Activated CD8-positive, alpha-beta memory T cell treated with anti-CD3 and anti-CD28 coated beads, Interleukin-2, amount 50 U/mL, for 24 hours (primary cell): ENCODE data around the gene TENM4.
"Not testable (repeated sequence)": the region's sequence is repeated elsewhere in the genome, so short reads cannot be mapped to it uniquely, and the experiment has no call there.

Experiments used
- DNase-seq: peaks from one replicate; pipeline ENCODE4 v3.0.0-alpha.2; 2020; ENCODE audit errors: extremely low read depth

TENM4 gene

DNA sequence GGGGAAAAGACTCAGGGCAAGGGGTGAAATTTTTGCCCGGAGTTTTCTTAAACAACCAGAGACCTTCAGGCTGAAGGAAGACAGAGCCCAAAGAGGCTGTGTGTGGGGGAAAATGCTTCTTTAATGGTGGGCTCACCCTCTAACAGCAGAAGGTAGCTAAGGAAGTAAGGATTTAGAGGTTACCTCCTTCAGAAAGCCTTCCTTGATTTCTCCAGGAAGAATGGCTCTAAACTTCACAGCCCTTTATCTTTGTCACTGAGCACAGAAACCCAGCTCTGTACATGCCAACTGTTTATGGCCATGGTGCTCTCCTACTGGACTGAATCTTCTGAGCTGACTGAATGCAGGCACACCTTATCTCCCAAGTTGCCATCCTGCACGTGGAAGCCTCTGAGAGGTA, 196.0 kb downstream of the TENM4 start:
- DNase-seq: no peak

DNA sequence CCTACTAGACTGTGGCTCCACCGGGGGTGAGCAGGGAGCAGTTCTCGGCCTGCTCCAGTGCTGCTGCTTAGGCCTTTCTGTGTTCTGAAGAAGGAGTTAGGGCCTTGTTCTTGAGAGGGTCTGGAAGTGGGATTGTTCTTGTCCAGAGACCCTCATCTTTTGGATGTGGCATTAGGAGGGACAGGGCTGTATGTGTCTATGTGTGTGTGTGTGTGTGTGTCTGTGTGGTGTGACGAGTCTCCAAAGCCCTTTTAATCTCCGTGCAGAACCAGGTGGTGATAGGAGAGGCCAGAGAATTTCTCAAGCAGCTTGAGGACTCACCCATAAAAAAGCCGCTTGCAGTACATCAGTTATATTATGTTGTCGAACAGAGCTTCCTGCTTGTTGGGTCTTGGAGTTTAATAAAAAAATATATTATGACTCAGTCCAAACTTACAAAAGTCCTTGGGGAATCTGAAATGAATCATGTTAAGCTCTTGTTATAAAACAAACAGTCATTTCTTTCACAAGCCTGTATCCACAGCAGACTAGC, 196.5 kb downstream of the TENM4 start:
- no peak for DNase-seq

DNA sequence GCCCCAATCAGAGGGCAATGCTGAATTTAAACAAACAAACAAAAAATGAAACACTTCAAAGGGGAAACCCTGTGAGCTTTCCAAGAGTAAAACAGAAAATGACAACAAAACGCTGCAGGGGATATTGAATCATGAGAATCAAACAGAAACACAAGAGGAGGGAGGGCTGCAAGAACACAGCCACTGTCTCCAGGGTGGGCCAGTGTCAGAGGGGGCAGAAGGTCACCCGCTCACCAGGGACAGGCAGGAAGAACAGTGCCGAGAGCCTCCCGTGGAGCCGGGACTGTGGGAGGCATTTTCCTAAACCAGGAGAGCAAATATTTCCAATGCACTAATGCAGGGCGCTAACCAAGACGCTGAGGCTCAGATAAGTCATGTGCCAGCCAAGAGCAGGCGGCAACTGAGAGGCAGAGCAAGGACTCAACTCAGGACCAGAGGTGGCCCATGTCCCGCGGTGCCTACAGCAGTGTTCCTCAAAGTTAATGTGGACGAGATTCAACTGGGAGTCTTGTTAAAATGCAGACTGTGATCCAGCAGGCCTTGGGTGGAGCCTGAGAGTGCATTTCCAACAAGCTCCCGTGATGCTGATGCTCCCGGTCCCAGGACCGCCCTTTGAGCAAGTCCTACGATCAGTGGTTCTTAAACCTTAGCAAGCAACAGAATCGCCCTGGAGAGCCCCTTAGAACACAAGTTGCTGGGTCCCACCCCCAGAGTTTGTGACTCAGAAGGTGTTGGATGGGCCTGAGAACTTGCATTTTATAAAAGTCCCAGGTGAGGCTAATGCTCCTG, 197.2 kb downstream of the TENM4 start:
- no peak for DNase-seq

DNA sequence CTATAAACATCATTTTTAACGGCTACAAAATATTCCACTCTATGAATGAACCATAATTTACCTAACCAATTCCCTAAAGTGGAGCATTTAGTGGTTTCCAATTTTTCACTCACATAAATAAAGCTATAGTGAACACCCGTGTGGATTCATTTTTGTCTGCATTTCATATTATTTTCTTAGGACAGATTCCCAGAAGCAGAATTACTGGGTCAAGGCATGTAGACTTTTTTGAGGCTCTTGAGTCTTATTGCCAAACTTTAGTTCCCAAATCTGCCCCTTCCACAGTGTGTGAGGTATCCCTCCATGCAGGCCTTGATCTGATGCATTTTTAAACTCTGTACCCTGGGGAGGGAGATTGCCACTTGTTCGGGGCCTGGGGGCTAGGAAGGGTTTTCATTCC, 198.2 kb downstream of the TENM4 start:
- no peak for DNase-seq

DNA sequence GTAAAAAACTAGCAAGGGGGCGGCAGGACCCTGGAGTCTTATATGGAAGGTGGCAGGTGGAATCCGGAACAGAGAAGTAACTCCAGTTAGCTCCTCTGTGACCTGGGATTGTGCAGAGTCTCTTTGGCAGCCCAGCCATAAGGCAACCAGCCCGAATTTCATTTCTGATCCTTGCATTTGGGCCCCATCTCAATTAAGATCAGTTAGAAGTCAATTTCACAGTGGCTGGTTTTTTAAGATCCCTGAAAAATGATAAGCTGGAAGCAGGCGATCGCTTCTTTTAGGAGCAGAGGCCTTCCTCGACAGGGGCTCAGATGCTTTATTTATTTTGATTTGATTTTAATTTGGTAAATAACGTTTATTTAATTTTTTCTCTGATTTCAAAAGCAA, 199.0 kb downstream of the TENM4 start:
- DNase-seq: no peak

DNA sequence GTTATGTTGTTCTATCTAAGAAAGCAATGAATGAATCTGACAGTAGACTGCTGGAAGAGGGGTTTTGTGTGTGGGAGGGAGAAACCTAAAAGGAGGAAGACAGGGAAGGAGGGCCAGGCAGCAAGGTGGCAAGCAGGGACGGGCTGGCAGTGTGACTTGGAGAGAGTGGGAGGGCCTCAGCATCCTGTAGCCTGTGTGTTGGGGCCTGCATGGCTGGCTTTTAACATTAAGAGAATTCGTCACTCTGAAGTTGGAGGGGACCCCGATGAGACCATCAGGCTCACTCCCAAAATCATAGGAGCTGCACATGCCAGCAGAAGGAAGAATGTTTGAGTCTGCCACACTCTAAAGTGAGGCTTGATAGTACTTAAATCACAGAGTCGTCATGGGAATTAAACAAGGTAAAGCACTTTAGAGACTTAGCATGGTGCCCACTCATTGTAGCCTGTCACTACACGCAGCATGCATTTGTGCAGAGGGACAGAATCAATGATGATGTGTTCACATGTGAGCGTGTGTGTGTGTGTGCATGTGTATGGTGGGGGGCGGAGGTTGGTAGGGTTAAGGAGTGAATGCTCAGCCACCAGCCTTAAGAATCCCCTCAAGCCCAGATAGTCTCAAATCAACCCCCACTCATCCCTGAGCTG, 199.5 kb downstream of the TENM4 start:
- no peak for DNase-seq

DNA sequence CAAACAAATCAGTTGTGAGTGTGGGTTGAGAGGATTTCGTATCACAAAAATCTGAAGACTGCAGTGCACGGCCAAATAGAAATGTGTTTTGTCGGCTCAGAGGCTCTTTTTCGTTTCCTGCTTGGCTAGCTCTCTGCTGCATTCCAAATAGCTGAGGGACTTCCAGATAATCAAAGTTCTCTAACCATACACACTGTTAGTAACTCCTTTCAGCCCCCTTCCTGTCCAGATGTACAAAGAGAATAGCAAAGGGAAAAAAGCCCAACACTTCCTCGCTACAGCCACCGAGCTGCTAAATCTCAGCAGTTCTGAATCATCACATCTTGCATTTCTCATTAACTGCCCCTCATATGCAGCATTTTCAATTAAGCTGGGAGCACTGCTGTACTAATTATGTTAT, 203.1 kb downstream of the TENM4 start:
- DNase-seq: no peak

DNA sequence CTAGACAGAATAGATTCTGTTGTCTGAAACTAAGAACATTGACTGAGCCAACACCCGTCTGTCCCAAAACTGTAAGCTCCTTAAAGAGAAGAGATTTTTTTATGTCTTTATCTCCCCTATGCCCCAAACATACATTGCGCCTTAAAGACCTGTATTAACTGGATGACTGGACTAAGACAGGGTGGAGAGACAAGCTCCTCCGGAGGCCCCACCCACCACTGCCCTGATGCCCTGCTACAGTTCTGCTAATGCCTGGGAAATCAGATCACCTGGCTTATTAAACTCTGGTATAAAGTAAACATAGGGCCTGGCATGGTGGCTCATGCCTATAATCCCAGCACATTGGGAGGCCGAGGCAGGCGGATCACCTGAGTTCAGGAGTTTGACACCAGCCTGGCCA, 203.7 kb downstream of the TENM4 start:
- no peak for DNase-seq

DNA sequence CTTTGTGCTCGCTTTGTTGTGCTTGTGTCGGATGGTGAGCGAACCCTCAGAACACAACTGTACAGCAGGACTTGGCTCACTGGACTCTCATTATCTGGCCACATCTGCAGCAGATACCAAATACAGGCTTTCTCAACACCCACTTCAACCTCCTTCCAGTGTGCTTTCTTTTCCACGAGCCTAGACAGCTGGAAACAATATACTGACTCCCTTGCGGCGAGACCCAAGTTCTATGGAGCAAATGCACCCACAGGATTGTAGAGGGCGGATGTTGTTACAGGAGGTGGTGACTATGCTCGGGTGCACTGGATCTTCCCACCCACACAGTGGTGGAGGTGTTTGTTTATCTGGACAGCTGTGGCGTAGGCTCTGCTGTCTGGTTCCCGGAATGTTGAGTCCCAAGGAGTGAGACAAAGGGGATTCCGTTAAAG, 204.3 kb downstream of the TENM4 start:
- DNase-seq: no peak

DNA sequence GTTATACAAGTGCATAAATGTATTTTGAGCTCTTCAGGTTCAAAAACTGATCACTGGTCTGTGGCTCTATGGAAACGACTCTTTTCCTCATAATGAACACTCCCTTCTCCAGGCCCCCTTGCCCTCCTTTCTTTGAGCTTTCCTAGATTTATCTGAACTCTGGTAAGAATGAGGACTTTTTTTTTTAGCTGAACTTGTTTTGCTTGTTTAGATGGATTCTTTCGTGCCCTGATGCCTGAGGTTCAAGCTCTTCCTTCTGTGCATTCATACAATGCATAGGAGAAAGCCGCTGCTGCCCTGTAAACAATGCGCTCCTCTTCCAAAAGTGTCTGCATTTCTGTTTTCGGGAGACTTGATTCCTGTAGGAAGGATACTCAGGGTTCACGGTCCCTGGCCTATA, 205.1 kb downstream of the TENM4 start:
- DNase-seq: no peak

DNA sequence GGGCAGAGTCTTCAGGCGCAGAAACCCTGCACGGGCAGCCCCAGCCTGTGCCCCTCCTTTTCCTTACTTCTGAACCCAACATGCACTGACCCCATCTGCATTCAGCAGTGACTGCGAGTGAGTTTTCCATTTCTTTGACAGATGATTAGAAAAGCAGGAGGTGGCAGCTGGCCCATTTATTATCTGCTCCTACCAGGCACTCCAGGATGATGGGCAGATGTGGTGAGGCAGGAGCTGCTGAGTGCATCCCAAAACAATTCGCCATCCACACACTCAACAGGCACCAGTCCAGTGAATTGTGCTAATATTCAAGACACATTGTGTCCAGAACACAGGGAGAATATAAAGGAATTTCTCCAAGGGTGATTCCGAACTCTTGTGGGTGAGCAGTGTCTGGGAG, 208.5 kb downstream of the TENM4 start:
- DNase-seq: no peak

DNA sequence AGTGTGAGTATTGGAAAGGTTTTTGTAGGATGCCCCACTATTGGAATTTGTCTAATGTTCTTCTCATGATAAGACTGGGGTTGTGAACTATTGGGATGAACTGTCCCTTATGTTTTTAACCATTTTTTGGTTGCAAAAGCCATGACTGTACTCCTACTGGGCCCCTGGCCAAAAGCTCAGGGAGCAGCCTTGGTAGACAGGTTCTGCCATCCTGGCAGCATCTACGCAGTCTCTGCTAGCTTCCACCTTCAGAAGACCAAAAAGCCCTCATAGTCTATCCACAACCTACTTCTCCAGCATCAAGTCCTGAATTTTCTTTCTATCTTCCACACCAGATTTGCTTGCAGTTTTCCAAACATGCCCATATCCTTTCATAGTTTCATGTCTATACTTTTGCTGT, 211.8 kb downstream of the TENM4 start:
- no peak for DNase-seq

DNA sequence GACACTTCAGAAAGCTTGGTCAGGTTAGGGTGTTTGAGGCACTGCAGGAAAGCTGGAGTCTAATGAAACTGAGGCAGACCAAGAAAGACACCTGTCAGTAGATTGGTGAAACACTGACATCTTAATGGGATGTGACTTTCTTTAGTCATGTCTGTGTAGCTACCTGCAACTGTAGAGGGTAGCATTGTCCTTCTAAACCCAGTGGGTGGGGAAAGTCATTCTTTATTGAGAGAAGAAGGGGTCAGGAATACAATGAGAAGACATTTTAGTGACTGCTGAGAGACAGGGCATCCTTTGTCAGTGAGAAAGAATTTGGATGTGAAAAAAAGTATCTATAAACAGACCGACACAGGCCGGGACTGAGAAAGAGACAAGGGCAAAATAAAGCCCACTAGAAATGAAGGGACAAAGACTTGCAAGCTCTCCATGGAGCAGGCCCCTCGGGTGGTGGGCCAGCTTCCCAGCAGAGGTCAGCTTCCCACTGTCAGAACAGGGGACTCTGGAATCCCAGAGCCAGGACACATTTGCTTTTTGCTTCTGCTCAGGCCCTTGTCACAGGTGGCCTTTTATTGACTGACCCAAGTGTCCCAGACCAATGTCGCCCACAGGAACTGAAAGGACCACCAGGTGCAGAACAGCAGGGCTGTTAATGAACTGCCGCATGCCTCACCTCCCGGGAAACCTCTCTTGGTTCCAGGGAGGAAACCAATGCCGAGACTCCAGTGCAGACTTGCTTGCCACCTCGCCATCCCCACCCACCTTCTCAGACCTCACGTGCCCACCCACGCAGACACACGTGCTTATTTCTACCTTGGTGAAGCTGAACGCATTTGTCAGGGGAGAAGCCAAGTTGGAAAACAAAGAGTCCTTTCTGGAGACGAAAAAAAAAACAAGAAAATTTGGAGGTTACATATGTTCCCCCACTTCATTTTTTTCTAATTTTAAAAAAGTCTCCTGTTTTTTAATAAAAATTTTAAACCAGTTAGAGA, 212.8 kb downstream of the TENM4 start:
- no peak for DNase-seq

DNA sequence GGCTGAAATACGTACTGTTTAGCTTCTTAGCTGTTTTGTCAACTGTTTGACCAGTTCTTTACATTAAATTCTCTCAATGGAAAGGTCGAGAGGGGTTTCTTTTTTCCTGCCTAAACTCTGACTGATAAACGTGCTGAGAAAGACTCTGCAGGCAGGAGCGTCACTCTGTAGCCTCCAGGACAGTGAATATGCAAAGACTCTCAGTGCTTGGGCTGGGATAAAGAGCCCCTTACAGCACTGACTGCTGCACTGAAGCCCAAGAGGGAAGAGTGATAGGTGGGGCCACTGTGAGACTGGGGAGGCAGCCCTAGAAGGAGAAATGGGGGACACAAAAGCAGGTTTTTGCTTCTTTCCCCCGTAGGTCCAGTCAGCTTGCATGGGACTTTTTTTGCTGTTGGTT, 213.5 kb downstream of the TENM4 start:
- DNase-seq: no peak

DNA sequence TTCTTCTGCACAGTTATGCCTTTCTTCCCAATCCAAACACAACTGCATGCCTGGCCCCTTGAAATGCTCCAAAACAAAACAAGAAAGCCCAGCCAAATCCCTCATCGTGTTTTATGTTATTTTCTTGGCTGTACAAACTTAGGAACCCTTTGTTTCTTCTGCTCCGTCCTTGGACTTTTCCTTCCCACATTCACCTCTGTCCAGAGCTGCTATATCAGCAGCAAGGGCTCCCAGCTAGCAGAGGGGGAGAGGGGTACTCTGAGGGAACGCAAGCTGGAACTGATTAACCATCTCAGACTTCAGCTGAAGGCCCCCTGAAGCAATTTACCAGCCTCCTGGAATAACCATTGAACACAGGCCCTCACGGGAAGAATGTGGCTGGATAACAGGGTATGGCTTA, 214.7 kb downstream of the TENM4 start:
- DNase-seq: no peak

DNA sequence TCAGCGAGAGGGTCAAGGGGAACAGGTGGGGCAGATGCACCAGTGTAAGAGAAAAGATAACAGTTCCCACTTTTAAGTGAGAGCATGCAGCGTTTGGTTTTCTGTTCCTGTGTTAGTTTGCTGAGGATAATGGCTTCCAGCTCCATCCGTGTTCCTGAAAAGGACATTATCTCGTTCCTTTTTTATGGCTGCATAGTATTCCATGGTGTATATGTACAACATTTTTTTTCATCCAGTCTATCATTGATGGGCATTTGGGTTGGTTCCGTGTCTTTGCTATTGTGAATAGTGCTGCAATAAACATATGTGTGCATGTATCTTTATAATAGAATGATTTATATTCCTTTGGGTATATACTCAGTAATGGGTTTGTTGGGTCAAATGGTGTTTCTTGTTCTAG, 218.7 kb downstream of the TENM4 start:
- not testable (repeated sequence) for DNase-seq

DNA sequence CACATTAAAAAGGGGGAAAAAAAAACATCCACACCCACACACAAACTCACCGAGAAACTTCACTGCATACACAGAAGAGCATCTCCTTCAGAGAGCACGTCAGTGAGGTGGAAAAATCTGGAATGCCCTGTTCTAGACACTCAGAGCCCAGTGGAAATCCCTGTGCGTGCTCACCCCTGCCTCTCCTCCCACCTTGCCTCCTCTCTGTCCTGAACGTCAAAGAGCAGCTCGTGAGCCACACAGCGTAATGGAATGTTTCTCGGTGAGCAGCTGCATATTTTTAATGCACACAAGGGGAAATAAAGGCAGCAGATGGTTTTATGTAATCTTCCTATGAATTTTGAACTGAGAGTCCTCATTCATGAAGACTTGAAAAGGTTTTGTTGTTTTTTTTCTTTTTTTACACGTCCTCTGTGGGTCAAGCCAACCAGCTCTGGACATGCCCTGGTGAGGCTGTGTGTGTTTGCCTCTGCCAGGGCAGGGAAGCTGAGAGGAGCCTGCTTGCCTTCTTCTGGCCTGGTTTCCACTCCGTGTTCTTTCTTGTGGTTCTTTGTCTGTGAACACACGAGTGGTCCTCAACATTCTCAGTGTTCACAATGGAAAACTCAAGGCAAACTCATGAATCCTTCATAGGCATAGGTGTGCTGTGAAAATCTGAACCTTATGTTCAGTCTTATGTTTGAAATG, 219.2 kb downstream of the TENM4 start:
- DNase-seq: no peak

DNA sequence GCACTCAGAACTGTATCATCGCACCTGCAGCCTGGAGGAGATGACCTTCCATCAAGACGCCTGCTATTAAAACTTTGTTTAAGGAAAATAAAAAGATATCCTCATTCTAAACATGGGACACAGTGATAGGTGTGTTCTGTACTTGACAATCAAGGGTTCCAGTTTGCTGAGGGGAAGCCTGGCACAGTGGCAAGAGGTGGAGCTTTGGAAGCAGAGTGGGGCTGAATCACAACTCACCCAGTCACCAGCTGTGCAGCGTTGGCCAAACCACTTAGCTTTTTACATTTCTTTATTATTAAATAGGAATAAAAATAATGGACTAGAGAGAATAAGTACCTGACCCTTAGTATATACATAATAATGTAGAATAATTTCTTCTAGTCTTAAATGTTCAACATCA, 220.7 kb downstream of the TENM4 start:
- DNase-seq: no peak

DNA sequence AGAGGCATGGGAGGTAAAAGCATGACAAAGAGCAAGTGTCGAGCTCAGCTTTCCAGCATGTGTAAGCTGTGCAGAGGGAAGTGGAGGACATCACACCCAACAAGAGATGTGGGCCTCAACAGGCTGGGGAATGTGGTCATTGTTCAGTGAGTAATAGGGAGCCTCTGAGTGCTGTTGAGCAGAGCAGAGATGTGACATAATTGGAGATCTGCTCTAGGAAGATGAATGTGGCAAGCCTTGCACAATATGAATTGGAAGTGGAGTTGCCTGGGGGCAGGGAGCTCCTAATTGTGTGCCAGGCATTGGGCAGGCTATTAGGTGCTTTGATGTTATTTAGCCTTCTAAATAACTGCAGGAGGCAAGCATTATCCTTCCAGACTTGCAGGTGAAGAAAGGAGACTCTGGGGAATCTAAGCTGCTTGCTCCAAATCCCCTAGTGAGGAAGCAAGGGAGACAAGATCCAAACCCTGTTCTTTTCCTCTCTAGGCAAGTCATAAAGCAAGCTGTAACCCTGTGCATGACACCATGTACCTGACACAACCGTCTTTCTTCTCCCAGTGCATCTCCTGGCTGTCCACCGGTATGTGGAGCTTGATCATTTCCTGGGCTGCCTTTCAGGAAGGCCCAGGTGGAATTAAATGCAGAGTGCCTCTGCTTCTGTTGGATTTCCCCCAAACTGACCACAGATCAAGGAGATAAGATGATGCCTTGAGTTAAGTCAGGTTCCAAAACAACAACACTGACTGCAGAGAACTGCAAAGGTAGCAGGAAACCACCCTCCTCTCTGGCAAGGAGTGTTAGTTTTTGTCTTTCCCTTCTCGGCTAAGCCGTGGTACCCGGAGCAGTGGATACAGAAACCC, 221.4 kb downstream of the TENM4 start:
- no peak for DNase-seq

DNA sequence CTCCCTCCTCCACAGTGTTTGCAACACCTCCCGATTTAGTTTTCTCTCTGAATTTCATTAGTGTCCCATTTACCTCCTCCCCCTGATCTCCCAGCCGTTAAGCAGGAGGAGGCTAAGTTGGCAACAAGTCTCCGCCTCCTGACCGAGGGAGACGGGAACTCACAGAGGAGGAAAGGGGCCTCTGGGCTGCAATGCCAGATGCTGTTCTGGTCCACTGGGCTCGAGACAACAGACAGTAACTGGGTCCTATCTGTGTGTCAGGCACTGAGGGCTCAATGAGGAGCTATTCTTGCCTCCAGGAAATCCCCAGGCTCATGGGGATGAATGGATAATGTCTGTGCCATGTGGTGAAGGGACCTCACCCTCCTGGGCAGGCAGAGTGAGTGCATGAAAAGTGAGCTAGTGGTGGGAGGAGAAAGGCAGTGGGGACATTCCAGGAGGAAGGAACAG, 228.1 kb downstream of the TENM4 start:
- no peak for DNase-seq
